Cardiac fibroblast (primary cell): ENCODE data around the gene IRX2.

Source experiments
- DNase-seq, 2 donors: peaks; one replicate each; pipeline versions ENCODE4 v3.0.0 to v3.0.0-alpha.2; 2010; ENCODE audit warnings: low read depth in 2 of 2
- H3K4me3 ChIP-seq, 2 donors: replicated peaks in 1 of 2; 1 replicate in 1 of 2; 2 replicates in 1 of 2; pipeline ENCODE4 v1.5.1; 2011; ENCODE audit warnings: low read depth in 2 of 2, low read length in 2 of 2, mild to moderate bottlenecking in 2 of 2, moderate library complexity in 1 of 2
- TF ChIP-seq, protein P1 (sequence below): IDR thresholded peaks from one replicate; pipeline ENCODE4 v1.5.1; 2011; ENCODE audit warnings: low read depth, mild to moderate bottlenecking, low read length, inconsistent platforms

Gene IRX2

DNA sequence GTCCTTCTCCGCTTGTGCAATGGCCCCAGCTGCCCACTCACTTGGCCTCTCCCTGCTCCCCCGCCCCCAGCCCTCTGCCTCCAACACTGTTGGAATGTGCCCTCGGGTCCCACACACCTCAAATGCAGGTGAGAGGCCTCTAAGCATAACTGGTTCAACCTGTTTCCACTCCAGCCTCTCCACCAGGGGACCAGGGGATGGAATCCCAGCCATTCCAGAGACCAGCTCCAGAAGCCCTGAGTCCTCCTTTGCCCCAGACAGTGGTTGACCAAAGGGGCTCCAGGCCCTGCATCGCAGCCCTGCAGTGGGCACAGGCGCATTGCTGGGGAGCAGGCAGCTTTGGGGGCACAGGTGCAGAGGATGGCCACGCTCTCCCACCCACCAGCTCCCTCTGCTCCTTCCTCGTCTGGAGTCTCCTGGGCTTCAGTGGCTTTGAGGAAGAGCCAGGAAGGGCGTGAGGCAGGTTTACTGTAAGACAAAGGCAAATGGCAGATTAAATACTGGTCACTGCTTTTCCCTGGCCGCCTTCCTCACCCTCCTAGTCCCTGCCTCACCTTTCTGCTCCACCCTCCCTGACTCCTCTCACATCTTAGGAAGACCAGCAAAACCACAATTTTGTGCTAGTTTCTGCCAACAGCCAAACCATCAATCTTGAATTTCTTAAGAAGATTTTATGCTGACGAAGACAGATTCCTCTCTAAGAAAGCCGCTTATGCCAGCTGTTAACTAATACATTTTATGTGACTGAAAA lies 29.1 kb upstream of the IRX2 start:
- TF ChIP-seq, protein P1, sequence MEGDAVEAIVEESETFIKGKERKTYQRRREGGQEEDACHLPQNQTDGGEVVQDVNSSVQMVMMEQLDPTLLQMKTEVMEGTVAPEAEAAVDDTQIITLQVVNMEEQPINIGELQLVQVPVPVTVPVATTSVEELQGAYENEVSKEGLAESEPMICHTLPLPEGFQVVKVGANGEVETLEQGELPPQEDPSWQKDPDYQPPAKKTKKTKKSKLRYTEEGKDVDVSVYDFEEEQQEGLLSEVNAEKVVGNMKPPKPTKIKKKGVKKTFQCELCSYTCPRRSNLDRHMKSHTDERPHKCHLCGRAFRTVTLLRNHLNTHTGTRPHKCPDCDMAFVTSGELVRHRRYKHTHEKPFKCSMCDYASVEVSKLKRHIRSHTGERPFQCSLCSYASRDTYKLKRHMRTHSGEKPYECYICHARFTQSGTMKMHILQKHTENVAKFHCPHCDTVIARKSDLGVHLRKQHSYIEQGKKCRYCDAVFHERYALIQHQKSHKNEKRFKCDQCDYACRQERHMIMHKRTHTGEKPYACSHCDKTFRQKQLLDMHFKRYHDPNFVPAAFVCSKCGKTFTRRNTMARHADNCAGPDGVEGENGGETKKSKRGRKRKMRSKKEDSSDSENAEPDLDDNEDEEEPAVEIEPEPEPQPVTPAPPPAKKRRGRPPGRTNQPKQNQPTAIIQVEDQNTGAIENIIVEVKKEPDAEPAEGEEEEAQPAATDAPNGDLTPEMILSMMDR: no peak
- no peak for DNase-seq
- H3K4me3 ChIP-seq: no peak overlapping the region

DNA sequence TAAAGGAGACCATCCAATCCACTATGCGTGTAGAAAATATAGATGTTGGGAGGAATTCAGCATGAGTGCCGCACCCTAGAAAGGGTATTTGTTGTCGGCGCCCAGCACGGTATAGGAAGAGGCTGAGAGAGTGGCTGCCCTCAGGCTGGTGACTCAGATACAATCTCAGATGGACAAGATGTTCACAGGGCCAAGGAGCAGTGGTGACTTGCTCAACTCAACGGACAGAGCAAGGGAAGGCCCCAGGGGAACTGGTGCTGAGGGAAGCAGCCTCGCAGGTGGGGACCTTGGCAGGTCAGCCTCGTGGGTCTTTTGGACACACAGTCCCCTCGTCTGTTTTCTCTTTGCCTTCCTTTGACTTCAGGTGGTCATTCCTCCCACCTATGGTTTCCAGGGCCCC lies 28.0 kb upstream of the IRX2 start:
- H3K4me3 ChIP-seq: no peak overlapping the region
- DNase-seq: no peak
- TF ChIP-seq, protein P1: no peak

DNA sequence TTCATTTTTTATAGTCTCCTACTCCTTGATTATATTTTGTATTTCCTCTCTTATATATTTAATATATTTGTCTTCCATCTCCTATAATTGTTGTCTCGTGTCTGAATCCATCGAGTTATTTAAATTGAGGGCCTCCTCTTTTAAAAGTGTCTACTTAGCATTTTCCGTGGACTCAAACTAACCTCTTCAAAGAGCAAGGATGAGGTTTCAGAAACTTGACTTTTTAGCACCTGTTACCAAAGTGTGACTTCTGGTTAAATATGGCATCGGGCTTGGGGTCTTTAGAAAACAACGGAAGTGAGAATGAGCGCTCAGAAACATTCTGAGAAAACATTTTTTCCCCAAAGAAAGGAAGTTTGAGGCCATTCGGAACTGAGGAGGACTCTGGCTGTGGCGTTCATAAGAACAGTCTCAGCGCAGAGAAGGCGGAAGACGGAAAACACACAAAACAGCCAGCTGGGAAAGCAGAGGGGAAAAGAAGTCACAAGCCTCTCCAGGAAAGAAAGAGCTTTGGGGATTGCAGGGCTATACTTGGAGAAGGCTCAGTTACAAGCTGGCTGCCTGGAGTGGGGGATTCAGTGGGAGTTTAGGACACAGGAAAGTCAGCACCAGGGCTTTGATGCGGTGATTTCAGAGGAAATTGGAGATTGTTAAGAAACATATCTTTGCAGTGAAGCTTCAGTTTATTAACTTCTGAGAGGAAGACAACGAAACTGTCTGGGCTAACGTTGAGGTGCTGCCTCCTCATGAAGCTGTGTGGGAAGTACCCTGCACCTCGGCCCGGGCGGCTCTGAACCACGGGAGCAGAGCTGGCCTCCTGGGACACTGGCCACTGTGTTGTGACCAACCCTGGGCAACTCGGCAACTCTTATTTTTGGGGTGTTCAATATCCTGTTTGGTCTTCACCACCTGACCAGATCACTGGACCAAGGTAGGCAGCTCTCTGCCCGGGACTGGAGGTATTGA lies 25.1 kb upstream of the IRX2 start:
- DNase-seq: no peak
- TF ChIP-seq, protein P1: no peak
- H3K4me3 ChIP-seq: no peak overlapping the region

DNA sequence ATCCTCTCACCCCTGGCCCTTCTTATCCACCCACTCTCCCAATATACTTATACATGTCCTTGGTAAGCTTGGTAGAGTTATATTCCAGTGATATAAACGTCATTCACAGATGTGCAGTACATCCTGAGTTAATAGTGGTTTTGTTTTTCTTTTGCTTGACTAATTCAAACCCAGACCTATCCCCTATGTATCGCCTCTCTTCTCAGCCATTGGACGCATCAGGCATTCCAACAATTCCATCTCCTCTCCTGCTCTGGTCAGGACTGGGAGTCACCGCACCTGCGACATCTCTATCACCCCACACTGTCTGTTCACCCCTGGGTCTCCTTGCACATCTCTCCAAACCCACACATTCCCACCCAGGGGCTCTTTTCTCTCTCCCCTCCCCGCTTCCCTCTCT lies 21.9 kb upstream of the IRX2 start:
- DNase-seq: no peak
- TF ChIP-seq, protein P1: no peak
- H3K4me3 ChIP-seq: no peak overlapping the region

DNA sequence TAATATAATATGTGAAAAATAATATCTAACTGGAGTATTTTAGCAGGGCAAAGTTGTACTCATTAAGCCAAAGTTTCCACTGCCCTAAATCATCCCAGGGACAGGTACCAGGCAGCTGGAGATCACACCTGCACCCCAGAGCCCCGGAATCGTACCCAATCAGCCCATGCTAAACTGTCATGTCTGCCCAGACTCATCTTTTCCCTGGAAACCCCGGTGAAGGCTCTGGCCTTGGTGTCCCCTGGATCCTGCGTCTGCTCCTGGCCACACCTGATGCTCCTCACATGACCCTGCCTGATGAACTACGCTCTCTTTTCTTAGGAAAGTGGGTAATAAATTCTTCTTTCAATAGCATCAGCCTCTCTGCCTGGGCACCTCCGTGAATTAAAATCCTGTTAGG lies 15.6 kb upstream of the IRX2 start:
- DNase-seq: no peak
- TF ChIP-seq, protein P1: no peak
- no peak overlapping the region for H3K4me3 ChIP-seq

DNA sequence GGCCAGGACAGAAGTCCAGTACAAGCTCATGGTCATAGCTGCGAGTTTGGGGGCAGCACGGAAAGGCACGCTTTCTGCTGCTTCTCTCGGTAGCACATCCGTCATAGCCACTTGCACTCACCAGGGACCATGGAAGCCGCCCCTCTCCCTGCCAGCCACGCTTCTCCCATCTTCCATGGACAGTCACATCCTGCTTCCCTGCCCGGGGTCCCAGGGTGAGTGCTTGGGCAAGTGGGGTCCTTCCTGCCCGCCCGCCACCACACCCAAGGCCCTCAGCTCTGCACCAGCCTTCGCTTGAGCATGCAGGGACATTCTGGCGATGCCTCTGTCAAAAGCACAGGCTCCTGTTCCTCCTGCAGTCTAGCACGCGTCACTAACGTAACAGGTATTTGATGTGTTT lies 13.1 kb upstream of the IRX2 start:
- no peak for DNase-seq
- H3K4me3 ChIP-seq: no peak overlapping the region
- TF ChIP-seq, protein P1: no peak
